Activated CD8-positive, alpha-beta memory T cell treated with anti-CD3 and anti-CD28 coated beads, Interleukin-2, amount 50 U/mL, for 48 hours (primary cell): Measurements from ENCODE around the gene SLC26A9.
A peak's percentile ranks its signal among the peaks of the same experiment; 100 is the strongest.
"Not testable (repeated sequence)": the region's sequence is repeated elsewhere in the genome, so short reads cannot be mapped to it uniquely, and the experiment has no call there.

Source experiments
- DNase-seq: peaks from one replicate; pipeline ENCODE4 v3.0.0-alpha.2; 2020

SLC26A9 gene

DNA sequence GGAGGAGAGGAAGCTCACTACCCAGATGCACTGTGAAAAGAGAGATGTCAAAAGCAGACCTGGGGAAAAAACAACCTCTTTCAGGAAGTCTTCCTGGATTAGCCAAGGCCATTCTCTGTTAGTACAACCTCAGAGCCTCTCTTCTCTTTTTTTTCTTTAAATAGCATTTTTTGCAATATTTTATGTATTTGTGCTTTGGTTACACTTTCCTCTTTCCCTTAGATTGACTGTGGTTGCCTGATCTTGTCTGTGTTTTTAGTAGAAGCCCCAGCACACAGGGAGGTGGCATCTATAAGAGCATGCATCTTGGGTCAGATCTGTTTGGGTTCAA is 18.8 kb downstream of the SLC26A9 start:
- no peak for DNase-seq

- no peak for DNase-seq
These were observed 19.4 kb downstream of the SLC26A9 start for GRCh38 chr1:205923651-205924459.

DNA sequence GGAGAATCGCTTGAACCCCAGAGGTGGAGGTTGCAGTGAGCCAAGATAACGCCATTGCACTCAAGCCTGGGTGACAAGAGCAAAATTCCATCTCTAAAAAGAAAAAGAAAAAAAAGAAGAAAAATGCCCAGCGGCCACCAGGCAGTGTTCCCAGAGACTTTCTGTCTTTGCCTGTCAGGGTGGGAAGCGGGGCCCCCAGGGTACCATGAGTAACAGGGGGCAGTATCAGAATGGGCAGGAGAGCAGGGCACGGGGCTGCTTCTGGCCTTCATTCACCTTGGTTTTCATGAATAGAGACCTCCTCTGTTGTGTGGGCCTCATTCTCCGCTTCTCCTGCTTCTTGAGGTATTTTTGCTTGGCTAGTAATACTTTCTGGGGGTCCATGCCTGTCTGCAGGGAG is 20.4 kb downstream of the SLC26A9 start:
- no peak for DNase-seq

- no peak for DNase-seq
These were observed 20.9 kb downstream of the SLC26A9 start for GRCh38 chr1:205922314-205922713.

DNA sequence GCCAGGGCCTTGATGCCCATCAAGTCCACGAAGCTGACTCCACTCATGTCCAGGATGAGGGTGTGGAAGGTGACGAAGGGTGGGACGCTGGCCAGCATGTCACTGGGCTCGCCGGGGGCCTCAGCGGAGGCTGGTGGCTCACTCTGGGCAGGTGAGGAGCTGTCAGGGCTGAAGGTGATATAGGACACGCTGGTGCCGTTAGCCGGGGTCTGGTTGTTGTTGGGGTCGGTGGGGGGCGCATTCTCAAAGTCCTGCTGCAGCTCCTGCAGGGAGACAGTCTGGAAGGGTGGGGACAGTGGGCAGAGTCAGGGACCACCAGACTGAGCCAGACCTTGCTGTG is 21.7 kb downstream of the SLC26A9 start:
- DNase-seq: no peak

- DNase-seq: no peak
These were observed 22.2 kb downstream of the SLC26A9 start for GRCh38 chr1:205920861-205921569.

- peak; percentile 36 for DNase-seq
These were observed 23.1 kb downstream of the SLC26A9 start for GRCh38 chr1:205920159-205920558.

- DNase-seq: peak; percentile 84
These were observed 24.1 kb downstream of the SLC26A9 start for GRCh38 chr1:205918955-205919746.

- DNase-seq: peak; percentile 32
These were observed 25.6 kb downstream of the SLC26A9 start for GRCh38 chr1:205917466-205918238.

- peak; percentile 8 for DNase-seq
These were observed 26.7 kb downstream of the SLC26A9 start for GRCh38 chr1:205916541-205916940.

DNA sequence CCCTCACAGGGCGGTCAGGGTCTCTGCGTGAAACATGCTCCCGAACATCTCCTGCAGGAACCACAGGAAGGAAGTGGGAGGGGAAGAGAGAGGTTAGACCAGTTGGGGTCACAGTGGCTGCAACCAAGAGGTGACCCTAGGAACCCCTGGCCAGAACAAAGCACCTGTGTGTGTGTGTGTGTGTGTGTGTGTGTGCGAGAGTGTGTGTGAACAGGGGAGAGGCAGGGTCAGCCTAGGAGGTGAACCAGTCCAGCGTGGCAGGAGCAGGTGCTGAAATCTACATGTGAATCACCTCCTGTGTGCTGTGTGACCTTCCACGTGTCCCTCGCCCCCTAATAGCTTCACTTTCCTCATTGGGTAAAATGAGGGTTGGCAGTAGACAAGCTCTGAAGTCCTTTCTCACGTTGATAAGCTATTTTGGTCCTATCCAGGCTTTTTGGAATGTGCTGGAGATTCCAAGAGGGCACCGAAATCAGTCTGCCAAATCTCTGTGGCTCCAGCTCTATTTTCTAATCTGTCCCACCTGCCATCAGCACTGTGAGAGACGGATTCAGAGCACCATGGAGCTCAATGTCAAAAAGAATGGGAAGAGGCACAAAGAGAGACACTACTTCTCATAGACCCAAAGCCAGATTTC is 27.8 kb downstream of the SLC26A9 start:
- peak; percentile 30 for DNase-seq

DNA sequence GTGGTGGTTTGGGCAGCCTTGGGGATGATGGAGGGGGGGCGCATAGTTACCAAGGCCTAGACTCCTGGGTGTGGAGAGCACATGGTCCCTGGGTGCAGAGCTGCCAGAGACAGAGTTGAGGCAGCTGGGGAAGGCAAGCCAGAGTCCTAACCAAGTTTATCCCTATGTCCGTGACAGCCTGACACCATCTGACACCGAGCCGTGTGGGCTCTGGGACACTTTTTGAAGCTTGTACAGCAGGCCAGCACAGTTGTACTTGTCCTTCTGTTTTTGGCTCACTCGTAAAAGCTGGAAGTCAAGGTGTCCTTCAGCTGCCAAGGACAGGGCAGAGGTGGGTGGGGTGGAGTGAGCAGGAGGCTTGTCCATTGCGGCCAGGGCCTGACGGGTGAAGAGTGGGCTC is 28.5 kb downstream of the SLC26A9 start:
- DNase-seq: peak; percentile 36

DNA sequence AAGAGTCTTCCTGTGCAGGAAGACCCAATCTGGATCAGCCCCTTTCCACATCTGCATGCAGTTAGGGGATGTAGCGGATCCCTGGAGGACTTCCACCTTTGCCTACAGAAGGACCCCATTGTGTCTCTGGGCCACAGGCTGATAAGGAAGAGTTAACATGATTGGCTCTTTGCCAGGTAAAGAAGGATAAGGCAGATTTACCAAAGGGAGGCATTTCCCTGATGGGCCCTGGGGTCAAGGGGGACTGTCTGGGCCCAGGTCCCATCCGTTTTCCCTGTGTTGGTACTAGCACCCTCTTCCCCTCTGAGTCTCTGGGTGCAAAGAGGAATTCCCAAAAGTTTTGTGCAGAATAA is 29.1 kb downstream of the SLC26A9 start:
- peak; percentile 12 for DNase-seq

GRCh38 chr1:205913451-205914154 is 29.7 kb downstream of the SLC26A9 start:
- DNase-seq: peak; percentile 18

DNA sequence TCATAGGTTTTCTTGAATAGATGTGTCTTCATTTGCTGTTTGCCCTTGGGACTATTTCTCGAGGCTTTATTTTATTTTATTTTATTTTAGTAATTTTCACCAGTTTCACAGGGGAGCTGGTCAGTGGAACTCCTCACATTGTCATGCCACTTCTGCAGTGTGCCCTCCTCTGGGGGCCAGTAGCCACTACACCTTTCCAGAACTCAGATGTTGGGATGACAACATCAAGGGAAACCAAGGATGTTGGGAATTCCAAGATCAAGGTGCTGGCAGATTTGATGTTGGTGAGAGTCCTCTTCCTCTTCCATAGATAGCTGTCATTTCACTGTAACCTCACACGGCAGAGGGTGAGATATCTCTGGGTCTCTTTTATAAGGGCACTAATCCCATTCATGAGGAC is 35.5 kb downstream of the SLC26A9 start:
- DNase-seq: no peak

DNA sequence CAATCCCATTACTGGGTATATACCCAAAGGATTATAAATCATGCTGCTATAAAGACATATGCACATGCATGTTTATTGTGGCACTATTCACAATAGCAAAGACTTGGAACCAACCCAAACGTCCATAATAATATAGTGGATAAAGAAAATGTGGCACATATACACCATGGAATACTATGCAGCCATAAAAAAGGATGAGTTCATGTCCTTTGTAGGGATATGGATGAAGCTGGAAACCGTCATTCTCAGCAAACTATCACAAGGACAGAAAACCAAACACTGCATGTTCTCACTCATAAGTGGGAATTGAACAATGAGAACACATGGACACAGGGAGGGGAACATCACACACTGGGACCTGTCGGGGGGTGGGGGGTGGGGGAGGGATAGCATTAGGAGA is 38.2 kb downstream of the SLC26A9 start:
- not testable (repeated sequence) for DNase-seq

DNA sequence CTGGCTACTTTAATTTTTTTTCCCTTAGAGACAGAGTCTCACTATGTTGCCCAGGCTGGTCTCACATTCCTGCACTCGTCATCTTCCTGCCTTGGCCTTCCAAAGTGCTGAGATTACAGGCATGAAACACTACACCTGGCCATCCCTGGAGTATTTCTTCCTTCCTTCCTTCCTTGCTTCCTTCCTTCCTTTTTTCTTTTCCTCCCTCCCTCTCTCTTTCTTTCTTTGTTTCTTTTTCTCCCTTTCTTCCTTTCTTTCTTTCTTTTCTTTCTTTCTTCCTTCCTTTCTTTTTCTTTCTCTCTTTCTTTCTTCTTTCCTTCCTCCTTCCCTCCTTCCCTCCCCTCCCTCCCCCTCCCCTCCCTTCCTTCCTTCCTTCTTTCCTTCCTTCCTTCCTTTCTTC is 46.9 kb downstream of the SLC26A9 start:
- no peak for DNase-seq

GRCh38 chr1:205894119-205894518 is 49.1 kb downstream of the SLC26A9 start:
- DNase-seq: not testable (repeated sequence)

- DNase-seq: not testable (repeated sequence)
These were observed 51.1 kb downstream of the SLC26A9 start for GRCh38 chr1:205892175-205892574.

GRCh38 chr1:205891481-205891880 is 51.8 kb downstream of the SLC26A9 start:
- DNase-seq: not testable (repeated sequence)

GRCh38 chr1:205890631-205891030 is 52.6 kb downstream of the SLC26A9 start:
- not testable (repeated sequence) for DNase-seq

GRCh38 chr1:205889706-205890105 is 53.5 kb downstream of the SLC26A9 start:
- DNase-seq: not testable (repeated sequence)
